ENCODE data around the gene PTPRT. TPM values are rescaled to one million over a fixed set of nuclear protein-coding genes. Genes with fewer than 3 reads are reported as not detected.
"Not testable (repeated sequence)": the region's sequence is repeated elsewhere in the genome, so short reads cannot be mapped to it uniquely, and the experiment has no call there.

Gene PTPRT
- total RNA-seq, 1 donor: not detected

DNA sequence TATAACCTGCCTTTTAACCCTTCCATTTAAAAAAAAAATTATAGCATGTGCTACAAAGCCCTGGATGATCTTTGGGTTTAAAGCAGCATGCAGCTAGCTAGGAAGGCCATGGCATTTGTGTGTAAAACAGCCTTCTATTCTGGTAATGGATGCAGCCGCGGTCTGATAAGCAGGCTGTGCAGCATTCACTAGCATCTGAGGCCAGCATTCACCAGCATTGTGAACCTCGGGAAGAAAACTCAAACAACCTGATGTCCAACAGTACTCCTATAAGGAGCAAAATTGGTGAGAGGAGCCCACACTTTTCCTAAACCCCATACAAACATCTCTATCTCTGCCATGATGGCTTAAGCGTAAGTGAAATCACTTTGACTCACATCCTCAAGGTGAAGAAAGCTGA, 265.5 kb downstream of the PTPRT start:
- no peak overlapping the region for H3K4me3 ChIP-seq (ENCODE audit: low read depth, low read length)
- no peak for DNase-seq (ENCODE audit: low read depth)
- TF ChIP-seq, protein P1, sequence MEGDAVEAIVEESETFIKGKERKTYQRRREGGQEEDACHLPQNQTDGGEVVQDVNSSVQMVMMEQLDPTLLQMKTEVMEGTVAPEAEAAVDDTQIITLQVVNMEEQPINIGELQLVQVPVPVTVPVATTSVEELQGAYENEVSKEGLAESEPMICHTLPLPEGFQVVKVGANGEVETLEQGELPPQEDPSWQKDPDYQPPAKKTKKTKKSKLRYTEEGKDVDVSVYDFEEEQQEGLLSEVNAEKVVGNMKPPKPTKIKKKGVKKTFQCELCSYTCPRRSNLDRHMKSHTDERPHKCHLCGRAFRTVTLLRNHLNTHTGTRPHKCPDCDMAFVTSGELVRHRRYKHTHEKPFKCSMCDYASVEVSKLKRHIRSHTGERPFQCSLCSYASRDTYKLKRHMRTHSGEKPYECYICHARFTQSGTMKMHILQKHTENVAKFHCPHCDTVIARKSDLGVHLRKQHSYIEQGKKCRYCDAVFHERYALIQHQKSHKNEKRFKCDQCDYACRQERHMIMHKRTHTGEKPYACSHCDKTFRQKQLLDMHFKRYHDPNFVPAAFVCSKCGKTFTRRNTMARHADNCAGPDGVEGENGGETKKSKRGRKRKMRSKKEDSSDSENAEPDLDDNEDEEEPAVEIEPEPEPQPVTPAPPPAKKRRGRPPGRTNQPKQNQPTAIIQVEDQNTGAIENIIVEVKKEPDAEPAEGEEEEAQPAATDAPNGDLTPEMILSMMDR (IDR thresholded peaks at IDR 0.05; ENCODE audit: insufficient read depth, low read depth, low read length): no peak

DNA sequence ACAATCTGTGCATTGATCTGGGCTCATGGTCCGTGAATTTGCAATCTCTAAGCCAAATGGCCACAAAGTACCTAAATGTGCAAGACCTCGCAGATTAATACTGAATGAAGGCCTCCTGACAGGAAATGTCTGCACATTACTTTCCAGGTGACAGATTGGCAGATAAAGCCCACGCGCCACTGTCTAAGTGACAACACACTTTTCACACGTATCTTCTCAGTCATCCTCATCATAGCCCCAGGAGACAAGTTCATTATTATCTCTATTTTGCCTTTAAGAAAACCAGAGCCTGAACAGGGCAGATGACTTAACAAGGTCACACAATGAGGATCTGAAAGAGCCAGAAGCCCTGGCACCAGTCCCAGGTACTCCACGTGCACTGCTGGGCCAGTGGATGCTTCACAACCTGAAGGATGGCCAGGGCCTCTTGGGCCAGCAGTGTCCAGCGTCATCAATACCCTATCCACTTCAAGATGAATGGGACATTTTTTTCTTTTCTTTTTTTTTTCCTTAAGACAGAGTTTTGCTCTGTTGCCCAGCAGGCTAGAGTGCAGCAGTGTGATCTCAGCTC, 266.3 kb downstream of the PTPRT start:
- TF ChIP-seq, protein P1 (IDR thresholded peaks at IDR 0.05; ENCODE audit: insufficient read depth, low read depth, low read length): no peak
- no peak for DNase-seq (ENCODE audit: low read depth)
- H3K4me3 ChIP-seq (ENCODE audit: low read depth, low read length): no peak overlapping the region

DNA sequence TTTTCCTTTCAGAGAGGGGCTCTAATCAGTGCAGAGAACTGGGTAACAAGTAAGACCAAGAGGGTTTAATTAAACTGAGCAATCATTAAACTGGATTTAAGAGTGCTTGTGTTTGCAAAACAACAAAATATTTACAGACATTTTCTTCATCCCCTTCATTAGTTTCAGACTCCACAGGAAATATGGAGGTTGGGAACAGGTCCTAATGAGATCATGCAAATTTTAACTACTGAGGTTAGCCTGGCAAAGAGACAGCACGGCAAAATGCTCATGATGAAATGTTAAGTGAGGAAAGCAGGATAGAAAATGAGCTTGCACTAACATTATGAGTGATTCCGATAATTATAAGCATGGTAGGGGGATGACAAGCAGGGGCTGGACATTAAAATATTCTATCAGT, 268.9 kb downstream of the PTPRT start:
- no peak overlapping the region for H3K4me3 ChIP-seq (ENCODE audit: low read depth, low read length)
- DNase-seq (ENCODE audit: low read depth): no peak
- TF ChIP-seq, protein P1 (IDR thresholded peaks at IDR 0.05; ENCODE audit: insufficient read depth, low read depth, low read length): no peak

- DNase-seq (ENCODE audit: low read depth): no peak
- H3K4me3 ChIP-seq (ENCODE audit: low read depth, low read length): no peak overlapping the region
Observed at GRCh38 chr20:42919316-42919715, 270.4 kb downstream of the PTPRT start.

GRCh38 chr20:42915081-42915480, 274.6 kb downstream of the PTPRT start:
- TF ChIP-seq, protein P1 (IDR thresholded peaks at IDR 0.05; ENCODE audit: insufficient read depth, low read depth, low read length): no peak
- no peak overlapping the region for H3K4me3 ChIP-seq (ENCODE audit: low read depth, low read length)
- DNase-seq (ENCODE audit: low read depth): no peak

More at GRCh38 chr20:42919316-42919715, 270.4 kb downstream of the PTPRT start:
- TF ChIP-seq, protein P1 (IDR thresholded peaks at IDR 0.05; ENCODE audit: insufficient read depth, low read depth, low read length): no peak

DNA sequence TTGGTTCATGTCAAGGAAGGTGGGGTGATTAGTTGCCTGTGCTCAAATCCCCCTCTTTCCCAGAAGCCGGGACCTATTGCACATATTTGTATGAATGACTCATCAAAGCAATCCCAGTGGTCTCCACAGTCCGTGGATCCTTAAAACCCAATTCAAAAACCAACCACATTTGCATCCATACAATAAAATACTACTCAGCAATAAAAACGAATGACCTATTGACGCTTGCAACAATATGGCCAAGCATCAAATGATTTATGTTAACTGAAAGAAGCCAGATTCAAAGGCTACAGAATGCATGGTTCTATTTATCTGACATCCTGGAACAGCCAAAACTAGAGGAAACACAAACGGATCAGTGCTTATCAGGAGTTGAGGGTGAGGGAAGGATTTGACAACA, 275.4 kb downstream of the PTPRT start:
- no peak for DNase-seq (ENCODE audit: low read depth)
- TF ChIP-seq, protein P1 (IDR thresholded peaks at IDR 0.05; ENCODE audit: insufficient read depth, low read depth, low read length): no peak
- H3K4me3 ChIP-seq (ENCODE audit: low read depth, low read length): no peak overlapping the region

DNA sequence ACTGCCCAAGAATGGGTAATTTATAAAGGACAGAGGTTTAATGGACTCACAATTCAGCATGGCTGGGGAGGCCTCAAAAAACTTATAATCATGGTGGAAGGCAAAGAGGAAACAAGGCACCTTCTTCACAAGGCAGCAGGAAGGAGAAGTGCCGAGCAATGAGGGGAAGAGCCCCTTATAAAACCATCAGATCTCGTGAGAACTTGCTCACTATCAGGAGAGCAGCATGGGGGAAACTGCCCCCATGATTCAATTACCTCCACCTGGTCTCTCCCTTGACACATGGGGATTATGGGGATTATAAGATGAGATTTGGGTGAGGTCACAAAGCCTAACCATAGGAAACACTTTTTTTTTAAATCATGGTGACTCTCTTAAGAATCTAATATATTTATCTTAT, 278.9 kb downstream of the PTPRT start:
- H3K4me3 ChIP-seq (ENCODE audit: low read depth, low read length); DNase-seq (ENCODE audit: low read depth): not testable (repeated sequence)
